Measurements from ENCODE around the gene C12orf57. TPM values are rescaled to one million over a fixed set of nuclear protein-coding genes. Genes with fewer than 3 reads are reported as not detected.

C12orf57 gene
- total RNA-seq, 4 donors from 2014 or later: 303 to 452 (median 386) TPM

DNA sequence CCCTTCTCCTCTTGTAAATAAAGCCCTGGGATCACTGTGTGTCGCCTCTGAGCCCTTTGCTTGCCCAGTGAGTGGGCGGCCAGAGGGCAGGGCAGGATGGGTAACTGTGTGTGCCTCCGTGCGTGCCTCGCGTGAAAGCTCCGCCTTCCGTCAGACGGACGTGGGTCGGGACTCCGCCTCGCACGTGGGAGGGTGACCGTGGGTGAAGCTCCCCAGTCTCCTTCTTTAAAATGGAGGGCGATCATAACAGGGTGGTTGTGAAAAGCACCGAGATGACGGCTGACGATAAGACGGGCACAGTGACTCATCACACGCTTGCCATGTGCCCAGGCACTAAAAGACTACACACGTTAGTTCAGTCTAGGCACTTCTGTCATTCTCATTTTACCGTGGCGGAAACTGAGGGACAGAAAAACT, 17.5 kb downstream of the C12orf57 start:
- intact Hi-C loops (cut with DNase I; ENCODE audit: low total_unique reads): loop anchor here (10.0 kb wide), 1 partner anchor 144 kb away; the partner anchor contains the start of gene C1RL
- WGBS, 2 donors (ENCODE audit: low coverage in 1 of 2): 19% methylated on average over 24 of the region's 24 CpGs; no CpG with 5 or more reads in 1 of the 2 donors
- no peaks in the 10 kb centered on the region for H3K27me3 ChIP-seq
- in situ Hi-C loops (cut with MboI; ENCODE audit: low pct_ligation_motif_present in 1 of 4, low pct_unique_long_range_greater_than_20kb in 1 of 4, low sequenced_read_pairs in 3 of 4): no loop called here
- H3K36me3 ChIP-seq: peaks cover 0 to 6% (median 0%) of the 10 kb centered on the region in 4 donors
- DNase-seq: peak; percentile 83
- H3K27ac ChIP-seq: peak overlapping the region; percentile 89 to 95 (median 94)
- peaks cover 23 to 62% (median 41%) of the 10 kb centered on the region in 4 donors for H3K4me1 ChIP-seq
- H3K9me3 ChIP-seq: no peaks in the 10 kb centered on the region
- H3K4me3 ChIP-seq: peak overlapping the region in 3 of 4 donors; percentile 8 to 62 (median 54)
- TF ChIP-seq, protein P1, sequence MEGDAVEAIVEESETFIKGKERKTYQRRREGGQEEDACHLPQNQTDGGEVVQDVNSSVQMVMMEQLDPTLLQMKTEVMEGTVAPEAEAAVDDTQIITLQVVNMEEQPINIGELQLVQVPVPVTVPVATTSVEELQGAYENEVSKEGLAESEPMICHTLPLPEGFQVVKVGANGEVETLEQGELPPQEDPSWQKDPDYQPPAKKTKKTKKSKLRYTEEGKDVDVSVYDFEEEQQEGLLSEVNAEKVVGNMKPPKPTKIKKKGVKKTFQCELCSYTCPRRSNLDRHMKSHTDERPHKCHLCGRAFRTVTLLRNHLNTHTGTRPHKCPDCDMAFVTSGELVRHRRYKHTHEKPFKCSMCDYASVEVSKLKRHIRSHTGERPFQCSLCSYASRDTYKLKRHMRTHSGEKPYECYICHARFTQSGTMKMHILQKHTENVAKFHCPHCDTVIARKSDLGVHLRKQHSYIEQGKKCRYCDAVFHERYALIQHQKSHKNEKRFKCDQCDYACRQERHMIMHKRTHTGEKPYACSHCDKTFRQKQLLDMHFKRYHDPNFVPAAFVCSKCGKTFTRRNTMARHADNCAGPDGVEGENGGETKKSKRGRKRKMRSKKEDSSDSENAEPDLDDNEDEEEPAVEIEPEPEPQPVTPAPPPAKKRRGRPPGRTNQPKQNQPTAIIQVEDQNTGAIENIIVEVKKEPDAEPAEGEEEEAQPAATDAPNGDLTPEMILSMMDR (IDR thresholded peaks at IDR 0.05): no peak
- TF ChIP-seq POLR2AphosphoS5 (IDR thresholded peaks at IDR 0.05): peak in 2 of 3 donors; percentile 7 to 22

DNA sequence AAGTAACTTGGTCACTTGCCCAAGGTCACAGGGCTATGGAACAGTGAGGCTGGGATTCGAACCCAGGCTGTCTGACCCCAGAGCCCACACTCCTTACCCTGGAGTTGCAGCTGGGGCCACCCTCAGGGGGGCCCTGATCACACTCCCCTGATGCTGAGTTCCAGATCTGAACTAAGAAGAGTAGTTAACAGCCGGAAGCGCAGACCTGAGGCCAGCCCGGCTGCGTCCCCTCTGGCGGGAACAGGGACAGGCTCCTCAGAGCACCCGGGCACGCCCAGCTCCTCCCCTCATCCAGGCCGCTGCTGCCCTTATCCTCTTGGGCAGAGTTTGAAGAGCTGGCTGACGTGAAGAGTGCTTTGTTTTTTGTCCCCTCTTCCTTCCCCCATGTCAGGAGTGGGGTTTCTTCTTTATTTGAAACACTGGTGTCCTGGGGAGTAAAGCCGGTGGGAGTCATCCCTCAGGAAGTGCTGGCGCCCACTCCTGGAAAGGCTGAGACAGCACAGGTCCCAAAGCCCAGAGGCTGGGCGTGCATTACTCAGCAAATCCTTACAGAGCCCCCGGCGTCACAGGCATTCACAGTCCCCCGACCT, 18.0 kb downstream of the C12orf57 start:
- peaks cover 0 to 11% (median 2%) of the 10 kb centered on the region in 4 donors for H3K36me3 ChIP-seq
- in situ Hi-C loops (cut with MboI; ENCODE audit: low pct_ligation_motif_present in 1 of 4, low pct_unique_long_range_greater_than_20kb in 1 of 4, low sequenced_read_pairs in 3 of 4): no loop called here
- no peaks in the 10 kb centered on the region for H3K27me3 ChIP-seq
- H3K4me1 ChIP-seq: peaks cover 23 to 65% (median 41%) of the 10 kb centered on the region in 4 donors
- peak overlapping the region; percentile 89 to 95 (median 94) for H3K27ac ChIP-seq
- peak overlapping the region in 3 of 4 donors; percentile 8 to 62 (median 54) for H3K4me3 ChIP-seq
- peak; percentile 85 for DNase-seq
- intact Hi-C loops (cut with DNase I; ENCODE audit: low total_unique reads): loop anchor here (10.0 kb wide), 1 partner anchor 143 kb away; the partner anchor contains the start of gene C1RL
- TF ChIP-seq, protein P1 (IDR thresholded peaks at IDR 0.05): peak; percentile 33 to 76 (median 46)
- TF ChIP-seq POLR2AphosphoS5 (IDR thresholded peaks at IDR 0.05) (peak in 2 of 3 donors; percentile 28 to 82), EP300 (IDR thresholded peaks at IDR 0.05; ENCODE audit: low read depth) (no peak), POLR2A (IDR thresholded peaks at IDR 0.05) (peak; percentile 48)
- H3K9me3 ChIP-seq: no peaks in the 10 kb centered on the region
- 0 to 5% methylated on average over 2 to 15 of the region's 16 CpGs for WGBS, 2 donors (ENCODE audit: low coverage in 1 of 2)

DNA sequence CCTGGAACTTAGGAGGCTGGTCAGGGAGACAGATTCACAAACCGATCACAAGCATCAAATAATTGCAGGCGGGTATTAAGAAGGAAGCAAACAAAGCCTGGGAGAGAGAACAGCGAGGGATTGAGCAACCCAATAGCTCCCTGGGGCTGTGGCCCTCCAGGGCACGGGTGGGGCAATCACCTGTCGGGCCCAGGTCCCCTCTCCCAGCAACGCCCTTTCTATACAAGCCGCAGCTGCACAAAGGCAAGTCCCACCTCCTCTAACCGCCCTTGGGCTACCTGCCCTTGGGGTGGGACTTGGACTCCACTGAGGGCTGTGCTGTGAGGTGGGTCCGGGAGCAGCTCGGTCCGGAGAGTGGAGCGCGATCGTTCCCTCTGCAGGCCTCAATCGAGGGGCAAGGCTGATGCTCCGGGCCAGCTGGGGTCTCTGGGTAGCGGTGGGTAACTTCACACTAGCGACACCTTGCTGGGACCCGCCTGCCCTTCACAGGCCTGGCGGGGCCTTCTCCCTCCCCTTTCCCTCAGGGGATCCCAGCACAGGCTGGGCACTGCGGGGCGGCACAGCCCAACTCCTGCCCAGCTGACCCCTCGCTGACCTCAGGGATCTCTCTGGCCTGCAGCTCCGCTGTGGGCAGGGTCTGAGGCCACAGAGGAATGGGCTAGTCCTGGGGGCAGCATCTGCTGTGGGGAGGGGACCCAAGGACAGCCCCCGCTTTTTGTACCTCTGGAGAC, 18.6 kb downstream of the C12orf57 start:
- in situ Hi-C loops (cut with MboI; ENCODE audit: low pct_ligation_motif_present in 1 of 4, low pct_unique_long_range_greater_than_20kb in 1 of 4, low sequenced_read_pairs in 3 of 4) (no loop called here), intact Hi-C loops (cut with DNase I; ENCODE audit: low total_unique reads) (loop anchor here (10.0 kb wide), 1 partner anchor 142 kb away; the partner anchor contains the start of gene C1RL)
- peaks cover 23 to 68% (median 41%) of the 10 kb centered on the region in 4 donors for H3K4me1 ChIP-seq
- peak; percentile 89 for DNase-seq
- H3K36me3 ChIP-seq: peaks cover 0 to 16% (median 5%) of the 10 kb centered on the region in 4 donors
- 45% methylated on average over 20 of the region's 25 CpGs; no CpG with 5 or more reads in 1 of the 2 donors for WGBS, 2 donors (ENCODE audit: low coverage in 1 of 2)
- peak overlapping the region in 3 of 4 donors; percentile 50 to 62 (median 54) for H3K4me3 ChIP-seq
- H3K27me3 ChIP-seq: no peaks in the 10 kb centered on the region
- no peaks in the 10 kb centered on the region for H3K9me3 ChIP-seq
- TF ChIP-seq, protein P1 (IDR thresholded peaks at IDR 0.05): no peak
- peak; percentile 82 for TF ChIP-seq POLR2A (IDR thresholded peaks at IDR 0.05)
- peak; percentile 73 to 97 (median 96) for TF ChIP-seq POLR2AphosphoS5 (IDR thresholded peaks at IDR 0.05)
- peak; percentile 39 for TF ChIP-seq EP300 (IDR thresholded peaks at IDR 0.05; ENCODE audit: low read depth)
- H3K27ac ChIP-seq: peak overlapping the region; percentile 89 to 95 (median 94)

All from transverse colon (tissue), 4 donors.